ENCODE results near the gene MVD.
A peak's percentile ranks its signal among the peaks of the same experiment; 100 is the strongest.

MVD gene

DNA sequence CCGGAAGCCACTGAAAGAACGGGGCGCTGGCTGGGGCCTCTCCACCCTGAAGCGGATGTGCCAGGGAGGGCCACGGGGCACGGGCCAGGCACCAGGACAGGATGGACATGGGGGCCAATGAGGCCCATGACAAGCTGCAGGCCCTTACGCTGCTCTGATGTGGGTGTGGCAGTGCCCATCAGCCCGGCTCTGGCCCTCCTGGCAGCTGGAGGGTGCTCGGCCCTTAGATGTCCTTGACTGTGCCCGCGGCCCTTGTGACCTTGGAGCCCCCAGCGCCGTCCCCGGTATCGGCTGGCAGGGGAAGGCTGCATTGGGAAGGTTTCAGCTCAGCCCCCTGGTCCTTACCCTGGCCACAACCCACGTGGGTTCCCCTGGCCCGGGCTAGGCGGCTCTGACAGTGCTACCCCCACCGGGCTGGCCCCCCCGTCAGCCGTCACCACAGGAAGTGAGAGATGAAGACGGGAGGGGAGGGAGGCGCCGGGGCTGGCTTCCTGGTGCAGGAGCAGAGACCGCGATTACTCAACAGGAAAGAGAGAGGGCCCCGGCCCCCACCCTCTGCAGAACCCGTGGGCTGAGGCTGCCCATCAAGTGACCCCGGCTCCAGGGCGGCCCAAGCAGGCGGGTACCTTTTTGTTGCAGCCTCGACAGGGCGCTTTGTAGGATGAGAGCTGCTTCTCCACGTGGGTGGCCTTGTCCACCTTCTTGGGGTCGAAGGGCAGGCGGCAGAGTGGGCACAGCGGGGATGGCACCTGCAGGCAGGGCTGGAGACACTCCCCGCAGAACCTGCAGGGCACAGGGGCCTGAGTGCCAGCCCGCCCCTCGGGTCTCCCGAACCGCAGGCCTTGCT, 38.0 kb upstream of the MVD start:
- peak; percentile 88 for ATAC-seq
- Mint-ChIP-seq H3K4me3 (peak overlapping the region; percentile 82), H3K36me3 (peaks cover 11% of the 10 kb centered on the region), H3K9me3 (no peaks in the 10 kb centered on the region), H3K27ac (peak overlapping the region; percentile 61), H3K4me1 (peaks cover 82% of the 10 kb centered on the region), H3K27me3 (no peaks in the 10 kb centered on the region)

DNA sequence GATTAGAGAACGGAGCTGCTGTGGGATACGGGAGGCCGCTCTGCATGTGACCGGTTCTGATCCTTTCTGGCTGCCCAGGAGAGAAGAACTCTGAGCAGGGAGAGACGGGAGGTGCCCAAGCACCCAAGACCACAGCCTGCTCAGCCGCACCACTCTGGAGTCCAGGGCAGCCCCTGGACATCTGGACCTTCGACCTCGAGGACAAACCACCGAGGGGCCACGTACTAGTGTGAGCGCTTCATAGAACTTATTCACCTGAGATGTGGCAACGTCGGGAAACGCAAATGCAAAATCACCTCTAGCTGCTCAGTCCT, 37.4 kb upstream of the MVD start:
- ATAC-seq, result no peak
- H3K36me3 Mint-ChIP-seq, result peaks cover 11% of the 10 kb centered on the region
- H3K27ac Mint-ChIP-seq, result peak overlapping the region; percentile 61
- H3K27me3 Mint-ChIP-seq, result no peaks in the 10 kb centered on the region
- H3K4me1 Mint-ChIP-seq, result peaks cover 79% of the 10 kb centered on the region
- H3K4me3 Mint-ChIP-seq, result peak overlapping the region; percentile 82
- no peaks in the 10 kb centered on the region for H3K9me3 Mint-ChIP-seq

DNA sequence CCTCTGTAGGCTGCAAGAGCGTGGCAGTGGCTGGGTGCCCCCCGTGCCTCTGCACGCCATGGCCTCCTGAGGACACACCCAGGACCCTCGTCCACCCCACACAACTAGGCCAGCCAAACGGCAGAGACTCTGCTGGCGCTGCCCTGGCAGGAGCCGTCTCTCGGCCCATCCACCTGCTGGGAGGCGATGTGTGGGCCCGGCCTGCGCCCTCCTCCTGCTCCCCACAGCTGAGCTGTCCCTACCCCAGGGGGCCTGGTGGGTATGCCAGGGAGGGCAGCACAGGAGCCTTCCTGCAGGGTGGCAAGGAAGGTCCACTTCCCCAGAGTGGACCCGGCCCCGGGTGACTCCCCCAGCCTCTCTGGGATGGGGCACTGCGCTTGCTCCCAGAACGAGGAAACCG, 36.3 kb upstream of the MVD start:
- no peak overlapping the region for H3K4me3 Mint-ChIP-seq
- no peaks in the 10 kb centered on the region for H3K27me3 Mint-ChIP-seq
- H3K27ac Mint-ChIP-seq, result peak overlapping the region; percentile 62
- ATAC-seq, result no peak
- peaks cover 74% of the 10 kb centered on the region for H3K4me1 Mint-ChIP-seq
- H3K9me3 Mint-ChIP-seq, result no peaks in the 10 kb centered on the region
- peaks cover 11% of the 10 kb centered on the region for H3K36me3 Mint-ChIP-seq

DNA sequence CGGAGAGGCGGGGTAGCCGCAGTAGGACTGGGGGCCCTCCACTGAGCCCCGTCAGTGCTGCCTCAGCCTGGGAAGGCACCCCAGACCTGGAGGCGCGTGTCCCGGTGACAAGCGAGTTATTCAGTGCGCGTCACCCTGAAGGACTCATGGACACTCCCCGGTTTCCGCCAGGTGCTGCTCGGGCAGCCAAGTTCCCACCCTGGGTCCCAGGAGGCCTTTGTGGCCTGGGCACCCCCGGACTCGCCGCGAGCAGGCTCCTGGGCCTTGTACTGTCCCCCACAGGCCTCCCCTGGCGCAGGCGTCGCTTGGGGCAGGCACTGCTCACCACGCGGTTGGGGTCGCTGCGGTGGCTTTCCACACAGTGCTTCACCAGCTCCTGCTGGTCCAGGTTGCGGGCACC, 35.8 kb upstream of the MVD start:
- peak overlapping the region; percentile 46 for H3K4me3 Mint-ChIP-seq
- no peaks in the 10 kb centered on the region for H3K27me3 Mint-ChIP-seq
- ATAC-seq, result peak; percentile 54
- peak overlapping the region; percentile 62 for H3K27ac Mint-ChIP-seq
- H3K9me3 Mint-ChIP-seq, result no peaks in the 10 kb centered on the region
- peaks cover 11% of the 10 kb centered on the region for H3K36me3 Mint-ChIP-seq
- H3K4me1 Mint-ChIP-seq, result peaks cover 71% of the 10 kb centered on the region

DNA sequence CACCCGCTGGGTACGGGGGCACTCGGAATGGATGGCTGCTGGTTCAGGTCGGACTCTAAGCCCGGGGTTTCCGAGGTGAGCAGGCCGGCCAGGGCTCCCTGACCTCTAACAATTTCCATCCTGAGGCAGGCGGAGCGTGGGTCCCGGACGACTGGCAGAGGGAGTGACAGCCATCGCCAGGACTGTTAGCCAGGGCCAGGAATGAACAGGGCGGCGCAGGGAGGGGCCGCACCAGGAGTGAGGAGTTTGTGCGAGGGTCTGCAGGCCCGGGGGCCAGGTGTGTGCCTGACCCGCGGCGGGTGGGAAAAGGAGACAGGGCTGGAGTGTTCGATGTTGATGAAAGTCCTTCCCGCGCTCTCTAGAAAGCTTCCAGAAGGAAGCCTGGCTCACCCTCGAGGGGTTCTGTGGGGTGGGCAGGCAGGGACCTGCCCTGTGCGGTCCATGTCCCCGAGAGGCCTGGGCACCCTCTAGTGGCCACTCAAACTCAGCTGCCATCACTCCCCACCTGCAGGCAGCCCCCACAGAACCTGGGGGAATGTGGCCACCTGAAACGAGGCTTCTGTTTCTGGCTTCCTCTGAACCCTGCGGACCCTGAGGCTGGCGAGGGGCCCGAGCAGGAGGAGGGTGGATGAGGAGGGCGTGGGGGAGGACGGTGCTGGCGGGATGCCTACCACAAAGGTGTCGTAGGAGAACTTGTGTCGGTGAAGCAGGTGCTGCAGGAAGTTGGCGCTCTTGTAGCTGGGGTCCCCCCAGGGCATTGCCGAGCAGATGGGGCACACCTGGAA, 35.1 kb upstream of the MVD start:
- peak overlapping the region; percentile 62 for H3K27ac Mint-ChIP-seq
- H3K36me3 Mint-ChIP-seq, result peaks cover 11% of the 10 kb centered on the region
- no peak for ATAC-seq
- H3K9me3 Mint-ChIP-seq, result no peaks in the 10 kb centered on the region
- peaks cover 66% of the 10 kb centered on the region for H3K4me1 Mint-ChIP-seq
- H3K27me3 Mint-ChIP-seq, result no peaks in the 10 kb centered on the region
- H3K4me3 Mint-ChIP-seq, result peak overlapping the region; percentile 46

DNA sequence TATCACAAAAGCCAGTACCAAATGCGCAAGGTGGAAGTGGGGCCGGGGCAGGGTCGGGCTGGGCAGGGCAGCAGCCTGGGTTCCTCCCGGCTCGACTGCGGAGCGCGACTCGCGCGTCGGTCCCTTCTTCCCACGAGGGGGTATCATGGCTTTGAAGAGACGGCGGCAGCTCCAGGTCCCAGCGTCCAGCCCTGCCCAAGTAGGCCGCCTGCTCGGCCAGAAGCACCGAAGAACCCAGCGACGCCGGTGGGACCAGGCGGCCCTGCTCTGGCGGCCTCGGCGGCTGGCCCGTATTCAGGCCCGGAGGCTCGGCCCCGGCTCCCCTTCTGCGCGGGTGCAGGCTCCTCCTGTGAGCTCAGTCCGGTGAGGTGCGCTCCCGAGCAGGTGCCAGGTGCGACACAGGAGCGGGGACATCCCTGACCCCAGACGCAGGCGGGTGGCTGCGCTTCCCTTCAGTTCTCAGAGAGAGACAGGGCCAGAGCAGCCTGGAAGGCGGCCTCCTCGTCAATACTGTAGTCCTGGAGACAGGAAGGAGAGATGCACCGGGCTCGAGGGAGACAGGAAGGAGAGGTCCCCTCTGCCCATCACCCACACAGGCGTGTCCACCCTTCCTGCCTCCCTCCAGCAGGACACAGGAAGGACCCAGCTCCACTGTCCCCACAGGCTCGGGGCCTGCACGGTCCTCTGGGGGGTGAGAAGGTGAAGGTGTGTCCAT, 34.4 kb upstream of the MVD start:
- Mint-ChIP-seq H3K27ac (peak overlapping the region; percentile 62), H3K27me3 (no peaks in the 10 kb centered on the region), H3K4me3 (no peak overlapping the region), H3K36me3 (peaks cover 11% of the 10 kb centered on the region), H3K9me3 (no peaks in the 10 kb centered on the region), H3K4me1 (peaks cover 66% of the 10 kb centered on the region)
- no peak for ATAC-seq

DNA sequence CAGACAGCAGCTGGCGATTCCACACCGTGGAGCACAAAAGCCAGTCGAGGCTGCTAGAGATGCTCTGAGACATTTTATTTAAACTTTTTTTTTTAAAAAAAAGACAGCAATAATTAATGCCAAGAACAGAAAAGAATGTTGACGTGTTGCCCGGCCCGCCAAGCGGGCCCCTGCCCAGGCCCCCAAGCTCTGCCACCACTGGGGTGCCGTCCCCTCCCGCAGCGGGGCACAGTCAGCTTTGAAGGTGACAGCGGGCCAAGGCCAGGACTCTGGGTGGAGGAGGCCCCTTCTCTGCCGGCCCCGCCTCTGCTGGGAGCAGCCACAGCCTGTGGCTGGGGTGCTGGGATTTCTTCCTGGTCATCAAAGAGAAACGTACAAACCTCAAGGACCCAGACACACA, 33.5 kb upstream of the MVD start:
- Mint-ChIP-seq H3K4me3 (no peak overlapping the region), H3K36me3 (peaks cover 11% of the 10 kb centered on the region), H3K9me3 (no peaks in the 10 kb centered on the region), H3K27me3 (no peaks in the 10 kb centered on the region), H3K4me1 (peaks cover 66% of the 10 kb centered on the region), H3K27ac (no peak overlapping the region)
- ATAC-seq, result no peak

DNA sequence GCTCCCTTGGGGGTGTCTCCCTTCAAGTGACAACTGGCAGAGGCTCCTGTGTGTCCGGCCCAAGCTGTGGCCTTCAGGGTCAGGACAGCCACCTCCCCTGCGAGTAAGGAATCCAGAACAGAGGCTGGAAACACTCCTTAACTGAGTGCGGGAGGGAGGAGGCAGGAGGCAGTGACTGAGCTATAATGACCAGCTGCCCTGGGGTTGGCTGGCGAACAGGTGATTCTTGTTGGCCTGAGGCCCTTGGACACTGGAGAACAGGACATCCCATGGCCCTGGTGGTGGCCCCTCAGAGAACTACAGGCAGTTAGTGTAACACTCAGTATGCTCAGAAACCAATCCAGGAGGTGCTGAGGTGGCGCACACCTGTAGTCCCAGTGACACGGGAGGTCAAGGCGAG, 32.9 kb upstream of the MVD start:
- Mint-ChIP-seq H3K9me3 (no peaks in the 10 kb centered on the region), H3K4me3 (no peak overlapping the region), H3K27ac (no peak overlapping the region), H3K36me3 (peaks cover 11% of the 10 kb centered on the region), H3K4me1 (peaks cover 66% of the 10 kb centered on the region), H3K27me3 (no peaks in the 10 kb centered on the region)
- ATAC-seq, result no peak

DNA sequence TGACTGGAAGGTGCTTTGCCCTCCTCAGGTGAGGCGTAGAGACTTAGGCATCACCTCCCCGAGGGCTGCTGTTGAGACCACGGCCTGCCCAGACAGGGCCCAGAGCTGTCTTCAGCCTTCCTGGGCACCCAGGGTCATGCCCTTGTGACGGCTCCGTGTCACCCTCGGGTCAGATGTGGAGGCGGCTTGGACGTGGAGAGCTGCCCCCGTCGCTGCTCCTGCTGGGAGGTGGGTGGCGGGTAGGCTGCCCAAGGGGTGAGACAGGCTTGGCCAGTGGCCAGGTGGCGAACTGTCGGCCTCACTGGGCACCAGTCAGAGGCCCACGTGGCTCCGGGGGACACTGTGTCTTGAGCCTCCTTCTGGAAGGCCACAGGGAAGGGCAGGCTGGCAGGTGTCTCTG, 32.3 kb upstream of the MVD start:
- ATAC-seq, result no peak
- no peaks in the 10 kb centered on the region for H3K9me3 Mint-ChIP-seq

DNA sequence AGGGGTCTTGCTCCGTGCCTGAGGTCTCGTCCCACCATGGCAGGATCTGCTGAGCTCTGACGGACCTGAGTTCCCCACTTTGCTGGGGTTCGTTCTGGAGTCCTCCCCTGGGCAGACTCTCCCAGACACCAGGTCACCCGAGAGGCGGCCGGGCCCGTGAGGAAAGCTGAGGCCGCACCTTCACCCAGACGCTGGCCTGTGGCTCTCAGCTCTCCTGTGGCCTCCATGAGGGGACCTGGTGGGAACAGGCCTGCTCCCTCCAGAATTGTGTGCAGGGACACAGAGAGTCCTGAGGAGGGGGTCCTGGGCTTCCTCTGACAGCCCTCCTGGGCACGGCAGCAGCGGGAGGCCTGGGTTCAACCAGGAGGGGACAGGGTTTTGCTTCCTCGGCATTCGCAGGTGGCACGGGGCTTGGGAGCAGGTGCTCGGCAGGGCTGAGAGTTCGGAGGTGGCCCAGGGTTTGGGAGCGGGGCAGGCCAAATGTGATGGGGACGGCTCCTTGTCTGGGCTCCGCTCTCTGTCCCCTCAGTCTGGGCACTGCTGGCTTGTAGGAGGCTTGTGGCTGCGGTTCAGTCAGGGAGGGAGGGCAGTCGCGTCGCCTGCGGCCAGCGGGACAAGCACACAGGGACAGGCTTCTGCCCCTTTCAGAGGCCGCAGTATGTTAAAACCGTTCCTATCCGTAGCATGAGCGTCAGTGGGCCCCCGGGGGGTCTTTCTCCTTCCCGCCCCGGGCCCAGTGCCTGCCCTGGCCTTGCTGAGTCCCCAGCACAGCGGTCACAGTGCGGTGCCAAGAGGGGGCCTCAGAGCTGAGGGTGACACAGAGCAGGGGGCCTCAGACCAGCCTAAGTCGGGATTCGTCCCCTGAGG, 31.6 kb upstream of the MVD start:
- Mint-ChIP-seq H3K27me3 (no peaks in the 10 kb centered on the region), H3K9me3 (no peaks in the 10 kb centered on the region), H3K27ac (no peak overlapping the region), H3K4me1 (peaks cover 55% of the 10 kb centered on the region), H3K4me3 (no peak overlapping the region), H3K36me3 (peaks cover 11% of the 10 kb centered on the region)
- no peak for ATAC-seq

More for the DNA sequence above, 32.3 kb upstream of the MVD start:
- Mint-ChIP-seq H3K27me3 (no peaks in the 10 kb centered on the region), H3K4me3 (no peak overlapping the region), H3K4me1 (peaks cover 62% of the 10 kb centered on the region), H3K36me3 (peaks cover 11% of the 10 kb centered on the region), H3K27ac (no peak overlapping the region)

DNA sequence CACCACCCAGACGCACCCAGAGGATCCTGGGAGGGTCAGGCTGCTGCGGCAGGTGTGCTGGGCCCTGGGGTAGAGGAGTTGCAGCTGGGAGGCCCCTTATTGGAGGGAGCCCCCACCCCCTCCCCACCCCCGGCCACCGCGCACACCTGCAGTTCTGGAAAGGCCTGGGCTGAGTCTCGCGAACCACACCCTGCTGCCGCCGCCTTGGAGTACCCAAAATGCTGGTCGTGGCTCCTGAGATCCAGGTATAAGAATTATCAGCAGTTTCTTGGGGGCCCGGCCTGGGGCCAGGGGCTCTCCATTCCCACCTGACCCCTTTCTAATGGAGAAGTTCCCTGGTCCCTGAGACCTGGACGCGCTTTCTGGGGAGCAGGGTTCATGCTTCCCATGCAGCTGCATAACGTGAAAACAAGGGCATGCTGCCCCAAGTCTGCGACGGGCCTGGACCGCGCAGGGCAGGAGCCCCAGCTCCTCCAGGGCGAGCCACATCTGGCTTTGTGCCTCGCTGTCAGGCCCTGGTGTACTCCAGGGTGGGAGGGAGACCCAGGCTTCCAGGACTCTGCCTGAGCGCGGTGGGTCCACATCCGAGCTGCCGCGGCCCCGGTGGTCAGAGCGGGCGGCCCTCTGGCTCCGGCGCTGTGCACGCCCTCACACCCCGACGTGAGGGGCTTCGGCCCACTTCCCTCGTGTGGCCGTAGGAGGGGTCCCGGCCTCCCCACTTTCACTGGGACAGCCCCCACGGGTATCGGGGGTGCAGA, 30.7 kb upstream of the MVD start:
- no peaks in the 10 kb centered on the region for H3K27me3 Mint-ChIP-seq
- no peak overlapping the region for H3K27ac Mint-ChIP-seq
- no peaks in the 10 kb centered on the region for H3K9me3 Mint-ChIP-seq
- ATAC-seq, result no peak
- H3K36me3 Mint-ChIP-seq, result peaks cover 11% of the 10 kb centered on the region
- H3K4me1 Mint-ChIP-seq, result peaks cover 47% of the 10 kb centered on the region
- H3K4me3 Mint-ChIP-seq, result no peak overlapping the region

DNA sequence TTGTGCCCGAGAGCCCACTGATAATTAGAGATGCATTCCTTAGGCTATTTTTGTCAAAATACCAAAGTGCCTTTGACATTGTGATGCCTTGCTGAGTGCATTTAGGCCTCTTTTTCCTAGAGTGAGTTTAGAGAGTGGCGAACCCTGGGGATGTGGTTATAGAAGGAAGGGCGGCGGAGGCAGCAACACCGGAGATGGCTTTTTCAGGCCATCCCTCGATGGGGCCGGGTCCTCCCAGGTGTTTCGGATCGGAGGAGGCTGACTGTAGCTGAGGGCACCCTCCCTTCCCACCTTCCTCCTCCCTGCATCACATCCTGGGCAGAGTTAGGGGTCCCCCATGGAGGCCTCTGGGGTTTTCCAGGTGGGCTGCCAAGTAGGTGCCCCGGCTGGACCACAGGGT, 30.0 kb upstream of the MVD start:
- H3K4me3 Mint-ChIP-seq, result no peak overlapping the region
- no peaks in the 10 kb centered on the region for H3K27me3 Mint-ChIP-seq
- H3K9me3 Mint-ChIP-seq, result no peaks in the 10 kb centered on the region
- H3K36me3 Mint-ChIP-seq, result peaks cover 6% of the 10 kb centered on the region
- no peak for ATAC-seq
- peak overlapping the region; percentile 59 for H3K27ac Mint-ChIP-seq
- H3K4me1 Mint-ChIP-seq, result peaks cover 46% of the 10 kb centered on the region

DNA sequence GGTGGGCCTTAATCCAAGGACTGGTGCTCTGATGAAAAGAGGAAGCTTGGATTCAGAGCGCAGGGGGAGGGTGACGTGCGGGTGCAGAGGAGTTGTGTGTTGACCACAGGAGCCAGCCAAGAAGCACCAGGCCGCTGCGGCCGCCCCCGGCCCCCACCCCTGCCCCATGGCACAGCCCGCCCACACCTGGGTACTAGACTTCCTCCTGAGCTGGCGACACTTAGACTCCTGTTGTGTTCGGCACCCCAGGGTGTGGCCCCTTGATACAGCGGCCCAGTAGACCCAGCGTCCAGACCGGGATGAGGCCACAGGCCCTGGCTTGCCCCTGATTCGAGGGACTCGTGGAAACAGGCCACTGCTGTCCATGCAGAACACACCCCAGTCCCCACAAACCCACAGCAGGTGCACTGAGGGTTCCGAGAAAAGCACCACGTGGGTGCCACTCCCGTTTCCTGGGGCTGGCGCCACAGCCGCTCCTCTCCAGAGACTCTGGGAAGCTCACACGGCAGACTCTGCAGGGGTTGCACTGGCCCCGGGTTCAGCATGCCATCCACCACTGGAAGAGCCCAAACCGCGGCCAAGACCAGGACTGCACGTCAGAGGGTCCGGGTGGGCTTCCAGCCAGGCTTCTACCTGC, 29.2 kb upstream of the MVD start:
- H3K9me3 Mint-ChIP-seq, result no peaks in the 10 kb centered on the region
- H3K36me3 Mint-ChIP-seq, result no peaks in the 10 kb centered on the region
- no peaks in the 10 kb centered on the region for H3K27me3 Mint-ChIP-seq
- peak overlapping the region; percentile 59 for H3K27ac Mint-ChIP-seq
- peak overlapping the region; percentile 25 for H3K4me3 Mint-ChIP-seq
- H3K4me1 Mint-ChIP-seq, result peaks cover 41% of the 10 kb centered on the region
- ATAC-seq, result peak; percentile 70

Data from stimulated activated memory B cell treated with anti-CD40 and anti-IgM and Interleukin-4, amounts not matched to agents 10 μg/mL and 1 μg/mL and 100 μg/mL, for 72 hours (primary cell).